AG04450 (cell line): Measurements from ENCODE around the gene SEPTIN8. TPM values are rescaled to one million over a fixed set of nuclear protein-coding genes. Genes with fewer than 3 reads are reported as not detected.

Experiments
- CTCF ChIA-PET: fragments of 300-600, 350-600 bp; formaldehyde crosslinking; extraction: SDS; loops from one replicate; lab custom pipeline; 2022; ENCODE audit warnings: antibody characterized with exemption, inconsistent platforms; lab: Charles Lee
- POLR2A ChIA-PET: fragments of 350-600 bp; formaldehyde crosslinking; extraction: SDS; loops from one replicate; lab custom pipeline; 2021; ENCODE audit warnings: antibody characterized with exemption, inconsistent platforms; lab: Yijun Ruan, JAX
- DNase-seq: peaks from one replicate; pipeline ENCODE4 v3.0.0-alpha.2; 2011; ENCODE audit warnings: low read depth, low spot score
- H3K27ac ChIP-seq: one replicate; pipeline ENCODE4 v1.5.1; 2012; ENCODE audit warnings: low read depth, low read length, control low read depth
- H3K27me3 ChIP-seq: one replicate; pipeline ENCODE4 v1.6.0; 2012; ENCODE audit warnings: low read length; ENCODE audit not compliant: control insufficient read depth, insufficient read depth
- H3K4me3 ChIP-seq: 2 replicates; pipeline ENCODE4 v1.5.1; 2011; ENCODE audit warnings: mild to moderate bottlenecking, low read depth, low read length, control low read depth
- H3K9me3 ChIP-seq: 2 replicates; pipeline ENCODE4 v1.5.1; 2012; ENCODE audit warnings: low read length; ENCODE audit not compliant: control insufficient read depth, insufficient read depth
- polyA plus RNA-seq: library from polyadenylated mRNA; depleted of rRNA; stranded (reverse); fragments of >200 nt; gene quantifications from 2 replicates; pipeline ENCODE4 v1.2.3, GENCODE V29; 2011
- TF ChIP-seq, protein P1 (sequence below): IDR thresholded peaks from 2 replicates; pipeline ENCODE4 v1.5.1; 2011; ENCODE audit warnings: low read depth, low read length, control low read depth, inconsistent platforms

The SEPTIN8 gene
- polyA plus RNA-seq, 1 experiment = 62.4 TPM

DNA sequence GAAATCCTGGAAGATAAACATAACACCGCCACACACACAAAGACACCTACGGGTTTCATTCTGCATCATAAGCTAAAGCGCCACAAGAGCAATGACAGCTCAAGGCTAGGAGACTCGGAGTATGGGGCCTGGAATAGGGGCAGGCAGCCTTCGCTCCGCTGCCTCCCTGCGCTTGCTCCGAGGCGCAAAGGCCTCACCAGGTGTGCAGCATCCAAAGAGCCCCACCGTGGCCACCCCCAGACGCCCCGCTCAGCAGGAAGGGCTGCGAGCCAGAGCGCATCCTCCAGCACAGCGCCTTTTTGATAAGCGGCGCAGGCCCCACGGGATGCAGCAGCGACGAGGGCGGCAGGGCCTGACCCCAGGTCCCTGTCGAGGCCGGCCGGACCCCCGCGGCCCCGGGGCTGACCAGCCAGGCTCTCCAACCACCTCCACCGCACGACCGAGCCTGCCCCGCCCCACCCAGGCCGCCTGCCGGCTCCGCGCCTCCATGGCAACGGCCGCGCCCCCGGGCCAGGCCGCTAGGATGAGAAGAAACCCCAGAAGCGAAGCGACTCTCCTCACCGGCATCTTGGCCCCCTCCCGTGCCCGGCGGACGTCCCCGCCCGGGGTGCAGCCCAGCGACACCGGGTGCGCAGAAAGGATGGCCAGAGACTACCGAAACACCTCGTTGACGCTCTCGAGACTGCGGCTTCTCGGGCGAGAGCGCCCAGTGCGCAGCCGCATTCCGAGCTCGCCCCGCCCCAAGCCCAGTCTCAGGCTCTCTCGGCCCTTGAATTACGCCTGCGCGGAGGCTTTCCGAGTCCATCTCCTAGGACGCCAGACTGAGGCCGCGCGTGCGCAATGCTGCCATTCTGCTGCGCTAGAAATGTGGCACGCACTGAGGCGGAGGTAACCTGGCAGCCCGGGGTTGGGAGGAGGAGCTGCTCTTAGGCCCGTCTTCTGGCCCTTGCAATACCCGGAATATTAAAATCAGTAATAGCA lies 39.9 kb downstream of the SEPTIN8 start, which contains the start of gene KIF3A:
KIF3A (minus strand) TSS at position 694 of the 981 bp plus-strand sequence; CDS start at position 567, 127 bp downstream.
- Histone ChIP-seq H3K27me3 (peaks cover 1% of the 10 kb centered on the region), H3K4me3 (peak within 1 kb of the TSS; percentile 91), H3K9me3 (no peaks in the 10 kb centered on the region), H3K27ac (peak within 1 kb of the TSS; percentile 24)
- POLR2A ChIA-PET = interaction anchor here (0.5 to 0.6 kb wide), 3 partner anchors 31 to 1902 kb away, joined by 3 to 5 read pairs (median 4); no protein-coding TSS in a partner anchor
- TF ChIP-seq, protein P1, sequence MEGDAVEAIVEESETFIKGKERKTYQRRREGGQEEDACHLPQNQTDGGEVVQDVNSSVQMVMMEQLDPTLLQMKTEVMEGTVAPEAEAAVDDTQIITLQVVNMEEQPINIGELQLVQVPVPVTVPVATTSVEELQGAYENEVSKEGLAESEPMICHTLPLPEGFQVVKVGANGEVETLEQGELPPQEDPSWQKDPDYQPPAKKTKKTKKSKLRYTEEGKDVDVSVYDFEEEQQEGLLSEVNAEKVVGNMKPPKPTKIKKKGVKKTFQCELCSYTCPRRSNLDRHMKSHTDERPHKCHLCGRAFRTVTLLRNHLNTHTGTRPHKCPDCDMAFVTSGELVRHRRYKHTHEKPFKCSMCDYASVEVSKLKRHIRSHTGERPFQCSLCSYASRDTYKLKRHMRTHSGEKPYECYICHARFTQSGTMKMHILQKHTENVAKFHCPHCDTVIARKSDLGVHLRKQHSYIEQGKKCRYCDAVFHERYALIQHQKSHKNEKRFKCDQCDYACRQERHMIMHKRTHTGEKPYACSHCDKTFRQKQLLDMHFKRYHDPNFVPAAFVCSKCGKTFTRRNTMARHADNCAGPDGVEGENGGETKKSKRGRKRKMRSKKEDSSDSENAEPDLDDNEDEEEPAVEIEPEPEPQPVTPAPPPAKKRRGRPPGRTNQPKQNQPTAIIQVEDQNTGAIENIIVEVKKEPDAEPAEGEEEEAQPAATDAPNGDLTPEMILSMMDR = no peak
- DNase-seq = peak; percentile 78
- CTCF ChIA-PET = interaction anchor here (0.9 to 2.0 kb wide), 4 partner anchors 59 to 351 kb away, joined by 3 to 7 read pairs (median 4); partner anchors contain the start of genes GDF9 and UQCRQ

DNA sequence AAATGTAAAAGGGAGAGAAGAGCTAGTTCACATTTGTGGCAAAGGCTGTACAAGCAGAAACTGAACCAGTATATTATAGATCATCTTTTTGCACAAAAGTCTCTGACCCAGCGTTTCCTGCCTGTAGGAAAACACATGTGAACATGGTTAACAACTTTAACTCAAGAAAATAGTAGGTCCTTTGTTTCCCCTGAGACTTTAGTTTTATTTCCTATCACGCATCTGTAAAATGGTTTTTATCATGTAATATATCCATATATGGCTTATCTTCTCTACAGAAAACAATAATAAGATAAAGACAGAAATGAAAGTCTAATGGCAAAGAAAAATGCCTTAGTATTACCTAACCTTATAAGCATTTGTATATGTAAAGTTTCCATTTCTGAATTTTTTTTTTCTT lies 42.4 kb downstream of the SEPTIN8 start:
- DNase-seq = no peak
- TF ChIP-seq, protein P1 = no peak
- Histone ChIP-seq H3K4me3 (no peak overlapping the region), H3K27me3 (no peaks in the 10 kb centered on the region), H3K9me3 (no peaks in the 10 kb centered on the region), H3K27ac (no peak overlapping the region)
- CTCF ChIA-PET = no interaction called here
- POLR2A ChIA-PET = no interaction called here

DNA sequence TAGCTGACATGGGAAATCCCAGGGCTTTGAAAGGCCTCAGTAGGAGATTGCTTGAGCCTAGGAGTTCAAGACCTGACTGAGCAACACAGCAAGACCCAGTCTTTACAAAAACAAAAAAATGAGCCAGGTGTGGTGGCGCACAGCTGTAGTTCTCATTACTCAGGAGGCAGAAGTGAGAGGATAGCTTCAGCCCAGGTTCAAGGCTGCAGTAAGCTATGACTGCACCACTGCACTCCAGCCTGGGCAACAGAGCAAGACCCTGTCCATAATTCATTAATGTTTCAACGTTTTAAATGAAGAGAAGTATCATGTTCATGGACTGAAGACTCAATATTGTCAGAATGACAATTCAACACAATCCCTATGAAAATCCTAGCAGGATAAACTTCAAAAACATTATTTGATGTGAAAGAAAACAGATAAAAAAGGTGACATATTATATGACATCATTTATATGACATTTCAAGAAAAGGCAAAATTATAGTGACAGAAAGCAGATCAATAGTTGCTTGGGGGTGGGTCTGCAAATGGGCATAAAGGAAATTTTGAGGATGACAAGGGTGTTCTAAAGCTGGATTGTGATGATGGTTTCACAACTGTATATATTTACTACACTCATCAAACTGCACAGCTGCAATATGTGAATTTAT lies 43.4 kb downstream of the SEPTIN8 start:
- no peak overlapping the region for H3K27ac ChIP-seq
- DNase-seq = no peak
- H3K4me3 ChIP-seq = no peak overlapping the region
- ChIA-PET POLR2A (no interaction called here), CTCF (interaction anchor here (1.1 kb wide), 2 partner anchors 87 to 96 kb away, joined by 3 read pairs; no protein-coding TSS in a partner anchor)
- TF ChIP-seq, protein P1 = no peak
- H3K9me3 ChIP-seq = no peaks in the 10 kb centered on the region
- H3K27me3 ChIP-seq = no peaks in the 10 kb centered on the region

DNA sequence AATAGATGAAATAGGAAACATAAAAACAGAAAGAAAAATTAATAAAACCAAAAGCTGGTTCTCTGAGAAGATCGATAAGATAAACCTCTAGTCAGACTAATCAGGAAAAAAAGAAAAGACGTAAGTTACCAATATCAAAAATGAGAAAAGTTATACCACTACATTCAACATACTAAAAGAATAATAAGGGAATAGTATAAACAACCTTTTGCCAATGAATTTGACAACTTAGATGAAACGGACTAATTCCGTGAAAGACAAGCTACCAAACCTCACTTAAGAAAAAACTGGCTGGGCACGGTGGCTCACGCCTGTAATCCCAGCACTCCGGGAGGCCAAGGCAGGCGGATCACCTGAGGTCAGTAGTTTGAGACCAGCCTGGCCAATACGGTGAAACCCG lies 47.1 kb downstream of the SEPTIN8 start:
- no peak overlapping the region for H3K4me3 ChIP-seq
- H3K27ac ChIP-seq = no peak overlapping the region
- no peak for DNase-seq
- no peaks in the 10 kb centered on the region for H3K27me3 ChIP-seq
- no peaks in the 10 kb centered on the region for H3K9me3 ChIP-seq
- CTCF ChIA-PET = interaction anchor here (0.7 to 1.2 kb wide), 2 partner anchors 15 to 91 kb away, joined by 4 read pairs; no protein-coding TSS in a partner anchor
- POLR2A ChIA-PET = no interaction called here
- TF ChIP-seq, protein P1 = no peak
